HUDEP-2 (cell line): ENCODE measurements around the gene GPR12.
"Not testable (repeated sequence)": the region's sequence is repeated elsewhere in the genome, so short reads cannot be mapped to it uniquely, and the experiment has no call there.

Experiments used
- DNase-seq, 76 experiments: peaks; one replicate each; lab custom pipeline; 2025; ENCODE audit not compliant: unreplicated experiment in 76 of 76; lab: John Stamatoyannopoulos, UW

GPR12 gene

GRCh38 chr13:26749905-26750304 is 10.7 kb downstream of the GPR12 start:
- no peak for DNase-seq

- DNase-seq, result peak in 2 of 76 experiments; percentile 5 to 6
These were observed 11.3 kb downstream of the GPR12 start for GRCh38 chr13:26749285-26749684.

- DNase-seq, result no peak
These were observed 12.9 kb downstream of the GPR12 start for GRCh38 chr13:26747706-26748105.

- DNase-seq, result no peak
These were observed 16.6 kb downstream of the GPR12 start for GRCh38 chr13:26743971-26744370.

- no peak for DNase-seq
These were observed 17.8 kb downstream of the GPR12 start for GRCh38 chr13:26742691-26743358.

- DNase-seq, result no peak
These were observed 24.9 kb downstream of the GPR12 start for GRCh38 chr13:26735677-26736076.

- no peak for DNase-seq
These were observed 33.0 kb downstream of the GPR12 start for GRCh38 chr13:26727633-26728032.

GRCh38 chr13:26727122-26727521 is 33.5 kb downstream of the GPR12 start:
- no peak for DNase-seq

- DNase-seq, result no peak
These were observed 33.9 kb downstream of the GPR12 start for GRCh38 chr13:26726684-26727083.

- not testable (repeated sequence) for DNase-seq
These were observed 37.0 kb downstream of the GPR12 start for GRCh38 chr13:26723620-26724019.

GRCh38 chr13:26722321-26722720 is 38.3 kb downstream of the GPR12 start:
- no peak for DNase-seq

GRCh38 chr13:26721251-26722121 is 39.1 kb downstream of the GPR12 start:
- no peak for DNase-seq

GRCh38 chr13:26719356-26719945 is 41.1 kb downstream of the GPR12 start:
- DNase-seq, result peak in 11 of 76 experiments; percentile 5 to 46 (median 33)

GRCh38 chr13:26718872-26719271 is 41.7 kb downstream of the GPR12 start:
- no peak for DNase-seq

GRCh38 chr13:26718146-26718545 is 42.4 kb downstream of the GPR12 start:
- no peak for DNase-seq

- DNase-seq, result no peak
These were observed 43.6 kb downstream of the GPR12 start for GRCh38 chr13:26716984-26717383.

GRCh38 chr13:26713341-26713740 is 47.2 kb downstream of the GPR12 start:
- no peak for DNase-seq

- DNase-seq, result no peak
These were observed 49.4 kb downstream of the GPR12 start for GRCh38 chr13:26711211-26711610.

- no peak for DNase-seq
These were observed 50.4 kb downstream of the GPR12 start for GRCh38 chr13:26710166-26710565.

GRCh38 chr13:26709461-26709860 is 51.1 kb downstream of the GPR12 start:
- DNase-seq, result no peak

- no peak for DNase-seq
These were observed 52.6 kb downstream of the GPR12 start for GRCh38 chr13:26708007-26708297.
